ENCODE data around the gene PTP4A1.

GRCh38 chr6:63572044-63572746, at the start of gene PTP4A1, which contains the start of gene LOC128125822:
- TF ChIP-seq POLR2A (IDR thresholded peaks at IDR 0.05; ENCODE audit: low read depth, low read length) (peak; percentile 79; the same call in 1 of the 2 replicates), POLR2AphosphoS5 (IDR thresholded peaks at IDR 0.05; ENCODE audit: low read depth, low read length) (peak; percentile 75)

Data from GM12892 (cell line).